ENCODE measurements around the gene PLA2G6.
"Not testable (repeated sequence)": the region's sequence is repeated elsewhere in the genome, so short reads cannot be mapped to it uniquely, and the experiment has no call there.

Gene PLA2G6

GRCh38 chr22:38187413-38188212 lies 6.0 kb upstream of the PLA2G6 start:
- peaks cover 4% of the 10 kb centered on the region for H3K4me1 Mint-ChIP-seq (ENCODE audit: low read depth)
- no peaks in the 10 kb centered on the region for H3K27me3 Mint-ChIP-seq
- peak overlapping the region; percentile 28 for H3K27ac Mint-ChIP-seq
- no peak overlapping the region for H3K4me3 Mint-ChIP-seq
- H3K9me3 Mint-ChIP-seq: no peaks in the 10 kb centered on the region
- no peaks in the 10 kb centered on the region for H3K36me3 Mint-ChIP-seq (ENCODE audit: low read depth)

- Mint-ChIP-seq H3K4me1 (ENCODE audit: low read depth) (peaks cover 11% of the 10 kb centered on the region), H3K27ac (no peak overlapping the region), H3K27me3 (no peaks in the 10 kb centered on the region), H3K36me3 (ENCODE audit: low read depth) (no peaks in the 10 kb centered on the region), H3K4me3 (no peak overlapping the region), H3K9me3 (no peaks in the 10 kb centered on the region)
Observed at GRCh38 chr22:38186429-38186828, 4.8 kb upstream of the PLA2G6 start.

GRCh38 chr22:38184788-38185187 lies 3.2 kb upstream of the PLA2G6 start:
- Mint-ChIP-seq H3K9me3 (no peaks in the 10 kb centered on the region), H3K4me1 (ENCODE audit: low read depth) (peaks cover 27% of the 10 kb centered on the region), H3K27me3 (no peaks in the 10 kb centered on the region), H3K4me3 (no peak overlapping the region), H3K36me3 (ENCODE audit: low read depth) (no peaks in the 10 kb centered on the region), H3K27ac (no peak overlapping the region)

GRCh38 chr22:38180841-38181452 lies 683 bp downstream of the PLA2G6 start:
- Mint-ChIP-seq H3K9me3 (no peaks in the 10 kb centered on the region), H3K36me3 (ENCODE audit: low read depth) (peaks cover 4% of the 10 kb centered on the region), H3K4me3 (peak overlapping the region; percentile 93), H3K27ac (peak overlapping the region; percentile 92), H3K27me3 (no peaks in the 10 kb centered on the region), H3K4me1 (ENCODE audit: low read depth) (peaks cover 58% of the 10 kb centered on the region)

- not testable (repeated sequence) for H3K9me3 Mint-ChIP-seq; H3K27me3 Mint-ChIP-seq; H3K36me3 Mint-ChIP-seq (ENCODE audit: low read depth); H3K4me3 Mint-ChIP-seq; H3K27ac Mint-ChIP-seq
- peaks cover 71% of the 10 kb centered on the region for H3K4me1 Mint-ChIP-seq (ENCODE audit: low read depth)
Observed at GRCh38 chr22:38178605-38178937, 3.1 kb downstream of the PLA2G6 start.

GRCh38 chr22:38177926-38178604 lies 3.6 kb downstream of the PLA2G6 start:
- H3K27ac Mint-ChIP-seq: no peak overlapping the region
- peaks cover 76% of the 10 kb centered on the region for H3K4me1 Mint-ChIP-seq (ENCODE audit: low read depth)
- H3K36me3 Mint-ChIP-seq (ENCODE audit: low read depth): peaks cover 4% of the 10 kb centered on the region
- H3K4me3 Mint-ChIP-seq: no peak overlapping the region
- H3K27me3 Mint-ChIP-seq: no peaks in the 10 kb centered on the region
- no peaks in the 10 kb centered on the region for H3K9me3 Mint-ChIP-seq

GRCh38 chr22:38177571-38177925 lies 4.1 kb downstream of the PLA2G6 start:
- not testable (repeated sequence) for H3K9me3 Mint-ChIP-seq; H3K4me3 Mint-ChIP-seq; H3K36me3 Mint-ChIP-seq (ENCODE audit: low read depth); H3K27me3 Mint-ChIP-seq; H3K27ac Mint-ChIP-seq
- H3K4me1 Mint-ChIP-seq (ENCODE audit: low read depth): peaks cover 78% of the 10 kb centered on the region

- Mint-ChIP-seq H3K9me3 (no peaks in the 10 kb centered on the region), H3K27me3 (no peaks in the 10 kb centered on the region), H3K36me3 (ENCODE audit: low read depth) (peaks cover 5% of the 10 kb centered on the region), H3K4me3 (no peak overlapping the region), H3K27ac (peak overlapping the region; percentile 87), H3K4me1 (ENCODE audit: low read depth) (peaks cover 82% of the 10 kb centered on the region)
Observed at GRCh38 chr22:38177044-38177443, 4.6 kb downstream of the PLA2G6 start.

GRCh38 chr22:38176170-38176741 lies 5.4 kb downstream of the PLA2G6 start:
- no peaks in the 10 kb centered on the region for H3K27me3 Mint-ChIP-seq
- H3K4me3 Mint-ChIP-seq: peak overlapping the region; percentile 43
- H3K4me1 Mint-ChIP-seq (ENCODE audit: low read depth): peaks cover 78% of the 10 kb centered on the region
- peaks cover 9% of the 10 kb centered on the region for H3K36me3 Mint-ChIP-seq (ENCODE audit: low read depth)
- H3K27ac Mint-ChIP-seq: peak overlapping the region; percentile 87
- no peaks in the 10 kb centered on the region for H3K9me3 Mint-ChIP-seq

- Mint-ChIP-seq H3K4me3 (no peak overlapping the region), H3K9me3 (no peaks in the 10 kb centered on the region), H3K27me3 (no peaks in the 10 kb centered on the region), H3K36me3 (ENCODE audit: low read depth) (peaks cover 9% of the 10 kb centered on the region), H3K27ac (peak overlapping the region; percentile 87), H3K4me1 (ENCODE audit: low read depth) (peaks cover 70% of the 10 kb centered on the region)
Observed at GRCh38 chr22:38175206-38176118, 6.2 kb downstream of the PLA2G6 start.

- Mint-ChIP-seq H3K4me3 (no peak overlapping the region), H3K36me3 (ENCODE audit: low read depth) (peaks cover 9% of the 10 kb centered on the region), H3K9me3 (no peaks in the 10 kb centered on the region), H3K27me3 (no peaks in the 10 kb centered on the region), H3K4me1 (ENCODE audit: low read depth) (peaks cover 62% of the 10 kb centered on the region), H3K27ac (no peak overlapping the region)
Observed at GRCh38 chr22:38174626-38175025, 7.0 kb downstream of the PLA2G6 start.

- H3K36me3 Mint-ChIP-seq (ENCODE audit: low read depth): peaks cover 5% of the 10 kb centered on the region
- H3K4me3 Mint-ChIP-seq: no peak overlapping the region
- no peaks in the 10 kb centered on the region for H3K9me3 Mint-ChIP-seq
- H3K4me1 Mint-ChIP-seq (ENCODE audit: low read depth): peaks cover 52% of the 10 kb centered on the region
- no peaks in the 10 kb centered on the region for H3K27me3 Mint-ChIP-seq
- peak overlapping the region; percentile 89 for H3K27ac Mint-ChIP-seq
Observed at GRCh38 chr22:38173641-38173906, 8.1 kb downstream of the PLA2G6 start.

- peaks cover 51% of the 10 kb centered on the region for H3K4me1 Mint-ChIP-seq (ENCODE audit: low read depth)
- H3K27me3 Mint-ChIP-seq: no peaks in the 10 kb centered on the region
- H3K4me3 Mint-ChIP-seq: no peak overlapping the region
Observed at GRCh38 chr22:38172832-38173640, 8.6 kb downstream of the PLA2G6 start.

More at GRCh38 chr22:38172832-38173640, 8.6 kb downstream of the PLA2G6 start:
- peaks cover 5% of the 10 kb centered on the region for H3K36me3 Mint-ChIP-seq (ENCODE audit: low read depth)
- H3K27ac Mint-ChIP-seq: peak overlapping the region; percentile 89
- H3K9me3 Mint-ChIP-seq: no peaks in the 10 kb centered on the region

Data from stimulated activated naive CD8-positive, alpha-beta T cell treated with anti-CD3 and anti-CD28 coated beads, Interleukin-15, Interleukin-2, amounts not matched to agents 100 ng/mL and 50 ng/mL, for 24 hours (primary cell).